ENCODE measurements around the gene CD48.
"Not testable (repeated sequence)": the region's sequence is repeated elsewhere in the genome, so short reads cannot be mapped to it uniquely, and the experiment has no call there.

The CD48 gene

GRCh38 chr1:160741612-160742348 is 30.2 kb upstream of the CD48 start:
- DNase-seq: no peak

- DNase-seq: no peak
Observed at GRCh38 chr1:160741092-160741501, 29.5 kb upstream of the CD48 start.

- DNase-seq: no peak
Observed at GRCh38 chr1:160740133-160740688, 28.6 kb upstream of the CD48 start.

- no peak for DNase-seq
Observed at GRCh38 chr1:160739098-160739511, 27.5 kb upstream of the CD48 start, which contains the start of gene SLAMF7. SLAMF7 (plus strand) TSS chr1:160739247; CDS start chr1:160739302, 55 bp downstream.

- no peak for DNase-seq
Observed at GRCh38 chr1:160738271-160738670, 26.6 kb upstream of the CD48 start.

- no peak for DNase-seq
Observed at GRCh38 chr1:160734301-160734700, 22.7 kb upstream of the CD48 start.

DNA sequence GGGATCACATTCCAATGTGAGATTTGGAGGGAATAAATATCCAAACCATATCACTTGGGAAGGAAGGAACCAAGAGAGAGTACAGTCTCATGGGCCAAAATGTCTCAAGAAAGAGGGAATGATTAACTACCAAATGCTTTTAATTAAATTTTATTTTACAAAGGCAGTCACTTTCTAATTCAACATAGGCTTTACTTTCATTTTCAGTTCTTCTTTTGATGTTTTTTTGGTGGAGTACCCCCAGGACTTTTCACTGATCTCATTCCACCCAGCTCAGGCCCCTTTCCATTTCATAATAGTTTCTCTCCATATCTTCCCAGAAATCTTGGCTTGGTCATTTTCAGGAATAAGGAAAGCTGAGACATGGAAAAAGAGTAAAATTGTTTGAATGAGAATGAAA is 22.3 kb upstream of the CD48 start:
- DNase-seq: peak in 1 of 6 experiments; percentile 9

DNA sequence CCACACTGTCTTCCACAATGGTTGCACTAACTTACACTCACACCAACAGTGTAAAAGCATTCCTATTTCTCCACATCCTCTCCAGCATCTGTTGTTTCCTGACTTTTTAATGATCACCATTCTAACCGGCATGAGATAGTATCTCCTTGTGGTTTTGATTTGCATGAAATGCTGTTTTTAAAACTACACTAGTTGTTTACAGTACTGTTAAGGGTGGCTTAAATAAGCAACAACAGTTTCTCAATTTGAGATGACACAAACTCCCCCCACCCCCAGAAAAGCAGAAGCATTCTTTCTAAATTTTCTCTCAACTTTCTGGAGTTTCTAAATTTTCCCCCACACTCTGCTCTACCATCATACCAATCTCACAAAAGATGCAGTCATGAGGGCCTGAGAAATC is 20.4 kb upstream of the CD48 start:
- DNase-seq: no peak

DNA sequence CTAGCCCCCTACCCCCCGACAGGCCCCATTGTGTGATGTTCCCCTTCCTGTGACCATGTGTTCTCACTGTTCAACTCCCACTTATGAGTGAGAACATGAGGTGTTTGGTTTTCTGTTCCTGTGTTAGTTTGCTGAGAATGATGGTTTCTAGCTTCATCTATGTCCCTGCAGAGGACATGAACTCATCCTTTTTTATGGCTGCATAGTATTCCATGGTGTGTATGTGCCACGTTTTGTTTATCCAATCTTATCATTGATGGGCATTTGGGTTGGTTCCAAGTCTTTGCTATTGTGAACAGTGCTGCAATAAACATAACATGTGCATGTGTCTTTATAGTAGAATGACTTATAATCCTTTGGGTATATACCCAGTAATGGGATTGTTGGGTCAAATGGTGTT is 19.9 kb upstream of the CD48 start:
- DNase-seq: not testable (repeated sequence)

- no peak for DNase-seq
Observed at GRCh38 chr1:160727316-160727640, 15.7 kb upstream of the CD48 start.

- peak in 5 of 6 experiments; percentile 49 to 83 (median 54) for DNase-seq
Observed at GRCh38 chr1:160726498-160727315, 15.1 kb upstream of the CD48 start.

DNA sequence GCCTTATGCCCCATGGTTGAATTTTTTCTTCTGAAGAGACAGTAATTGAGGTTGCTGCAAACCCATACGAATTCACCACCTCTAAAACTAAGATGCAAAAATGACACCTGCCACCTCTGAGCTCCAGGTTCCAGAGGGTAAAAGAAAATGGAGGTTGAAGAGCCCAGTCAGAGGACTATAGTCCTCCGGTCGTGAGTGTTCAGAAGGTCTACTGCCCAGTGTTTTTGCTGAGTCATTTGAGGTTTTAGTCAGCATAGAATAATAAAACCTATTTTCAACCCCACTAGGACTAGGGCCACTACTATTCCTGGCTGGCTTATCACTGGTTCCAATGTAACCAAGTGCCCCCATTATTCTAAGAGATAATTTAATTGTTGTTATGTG is 14.5 kb upstream of the CD48 start:
- no peak for DNase-seq

DNA sequence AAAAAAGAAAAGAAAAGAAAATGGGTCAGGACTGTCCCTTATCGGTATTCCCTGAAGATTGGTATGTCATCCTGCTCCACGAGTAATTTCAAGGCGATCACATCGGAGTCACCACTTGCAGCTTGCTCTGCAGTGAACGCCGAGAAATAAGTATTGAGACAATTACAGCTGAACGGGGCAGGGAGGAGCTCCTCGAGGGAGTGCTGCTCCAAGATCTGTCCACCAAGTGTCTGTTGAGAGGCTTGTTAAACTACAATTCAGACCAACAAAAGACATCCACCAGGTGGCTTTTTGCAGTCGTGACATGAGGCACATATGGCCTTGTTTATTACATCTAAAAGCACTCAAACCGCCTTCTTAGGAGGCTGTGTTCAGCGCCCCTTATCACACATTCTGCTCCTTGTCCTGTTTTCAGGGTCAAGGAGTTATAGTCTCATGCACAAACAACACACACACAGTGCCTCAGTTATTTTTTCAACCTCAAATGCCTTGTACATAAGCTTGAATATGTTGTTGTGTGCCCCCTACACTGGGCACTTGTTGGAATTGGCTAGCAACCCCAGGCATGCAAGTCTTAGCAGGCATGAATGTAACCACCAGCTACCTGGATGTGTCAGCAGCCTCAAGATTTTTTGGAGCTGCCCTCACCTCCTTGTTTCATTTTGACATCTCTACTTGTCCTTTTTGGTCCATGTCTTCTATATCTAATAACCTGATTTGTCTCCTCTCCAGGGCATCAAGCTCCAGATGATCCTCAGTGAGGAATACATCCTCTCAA is 13.0 kb upstream of the CD48 start:
- no peak for DNase-seq

GRCh38 chr1:160723332-160723731 is 11.7 kb upstream of the CD48 start:
- no peak for DNase-seq

DNA sequence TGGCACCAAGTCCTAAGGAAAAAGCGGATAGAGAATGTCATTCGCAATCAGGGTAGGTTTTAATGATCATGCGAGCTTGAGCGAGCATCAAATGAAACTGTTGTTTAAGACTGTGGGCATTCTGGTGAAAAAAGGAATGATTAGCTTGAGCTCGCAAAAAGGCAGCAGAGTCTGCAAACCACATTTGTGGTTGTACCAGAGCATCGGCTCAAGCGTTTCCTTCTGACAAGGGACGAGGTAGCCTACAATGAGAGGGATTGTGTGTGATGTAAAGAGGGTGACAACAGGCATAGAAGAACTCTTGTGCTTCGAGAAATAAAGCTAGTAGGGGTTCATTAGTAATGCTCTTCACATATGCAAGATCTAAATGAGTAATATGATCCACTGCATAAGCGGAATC is 11.1 kb upstream of the CD48 start:
- no peak for DNase-seq

DNA sequence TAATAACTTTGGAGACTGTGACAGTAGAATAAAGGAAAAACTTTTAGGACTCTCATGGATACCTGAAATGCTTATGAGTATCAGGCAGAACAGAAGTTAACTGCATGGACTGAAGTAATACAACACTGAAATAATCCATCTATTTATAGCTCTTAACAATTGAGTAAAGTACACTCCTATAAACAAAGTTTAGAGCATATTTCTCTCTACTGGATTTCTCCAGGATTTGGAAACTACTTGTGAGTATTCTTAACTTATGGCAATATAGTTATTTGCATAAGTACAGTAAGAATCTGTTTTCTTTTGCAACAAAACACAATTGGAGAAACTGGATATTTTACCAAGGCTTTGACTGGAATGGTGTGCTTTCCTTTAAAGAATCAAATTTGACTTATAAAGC is 9.9 kb upstream of the CD48 start:
- DNase-seq: no peak

GRCh38 chr1:160720356-160721085 is 8.9 kb upstream of the CD48 start:
- no peak for DNase-seq

GRCh38 chr1:160718210-160718609 is 6.6 kb upstream of the CD48 start:
- DNase-seq: no peak

- DNase-seq: no peak
Observed at GRCh38 chr1:160717306-160717705, 5.7 kb upstream of the CD48 start.

- DNase-seq: no peak
Observed at GRCh38 chr1:160716013-160716412, 4.4 kb upstream of the CD48 start.

- not testable (repeated sequence) for DNase-seq
Observed at GRCh38 chr1:160714034-160714648, 2.5 kb upstream of the CD48 start.

- no peak for DNase-seq
Observed at GRCh38 chr1:160713161-160713560, 1.5 kb upstream of the CD48 start.

Measured in stimulated activated naive CD4-positive, alpha-beta T cell (primary cell).